HG02759 (cell line): ENCODE results near the gene ADAMTSL5.
A peak's percentile ranks its signal among the peaks of the same experiment; 100 is the strongest.
"Not testable (repeated sequence)": the region's sequence is repeated elsewhere in the genome, so short reads cannot be mapped to it uniquely, and the experiment has no call there.

ENCODE experiments used
- ATAC-seq: cut with Tn5 transposase; IDR thresholded peaks from one replicate; pipeline ENCODE4 v1.9.1; 2021; ENCODE audit warnings: mild to moderate bottlenecking, moderate library complexity; ENCODE audit not compliant: unreplicated experiment

The ADAMTSL5 gene

DNA sequence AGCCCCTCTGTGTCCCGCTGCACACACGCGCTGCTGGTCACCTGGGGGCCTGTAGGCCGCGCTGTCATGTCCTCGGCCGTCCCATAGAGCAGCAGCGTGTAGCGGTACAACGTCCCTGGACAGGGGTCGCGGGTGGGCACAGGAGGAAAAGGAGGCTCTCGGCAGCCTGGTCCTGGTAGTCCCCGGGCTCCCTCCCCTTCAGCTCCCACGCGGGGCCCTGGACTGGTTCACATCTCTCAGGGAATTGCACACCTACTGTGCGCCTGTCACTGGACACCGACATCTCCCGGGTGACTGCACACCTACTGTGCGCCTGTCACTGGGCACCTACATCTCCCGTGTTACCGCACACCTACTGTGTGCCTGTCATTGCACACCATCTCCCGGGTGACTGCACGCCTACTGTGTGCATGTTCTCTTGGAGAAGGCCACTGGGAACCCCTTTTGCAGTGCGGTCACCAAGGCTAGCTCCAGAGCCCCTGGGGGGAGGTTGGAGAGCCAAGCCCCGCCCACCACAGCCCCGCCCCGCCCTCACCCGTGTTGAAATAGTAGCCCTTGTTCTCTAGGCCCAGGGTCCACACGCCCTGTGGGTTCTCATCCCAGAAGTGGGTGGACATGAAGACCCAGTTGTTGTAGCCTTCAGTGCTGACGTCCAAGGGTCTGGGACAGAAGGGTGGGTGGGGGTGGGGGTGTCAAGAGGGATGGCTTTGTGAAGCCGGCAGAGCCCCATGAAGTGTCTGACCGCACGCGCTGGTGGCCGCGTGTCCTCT, 30.3 kb downstream of the ADAMTSL5 start:
- no peak for ATAC-seq

DNA sequence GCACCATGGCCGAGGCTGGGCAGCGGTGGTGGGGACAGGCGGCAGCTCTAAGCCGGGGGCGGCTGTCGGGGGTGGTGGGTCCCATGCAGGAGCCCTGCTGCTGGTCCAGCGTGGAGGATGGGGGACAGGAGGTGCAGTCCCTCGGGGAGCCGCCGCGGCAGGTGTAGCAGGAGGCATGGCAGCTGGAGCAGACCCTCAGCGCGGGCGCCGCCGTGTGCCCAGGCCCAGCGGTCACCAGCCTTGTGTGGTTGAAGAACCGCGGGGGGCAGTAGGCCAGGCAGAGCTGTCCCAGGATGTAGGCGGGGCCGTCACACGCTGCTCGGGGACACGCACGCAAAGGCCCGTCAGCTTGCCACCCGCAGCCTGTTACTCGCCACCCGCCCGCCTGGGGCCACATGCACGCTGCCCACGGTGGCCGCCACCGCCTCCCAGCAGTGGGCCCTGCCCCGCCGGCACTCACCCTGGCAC, 30.9 kb downstream of the ADAMTSL5 start:
- ATAC-seq: no peak

DNA sequence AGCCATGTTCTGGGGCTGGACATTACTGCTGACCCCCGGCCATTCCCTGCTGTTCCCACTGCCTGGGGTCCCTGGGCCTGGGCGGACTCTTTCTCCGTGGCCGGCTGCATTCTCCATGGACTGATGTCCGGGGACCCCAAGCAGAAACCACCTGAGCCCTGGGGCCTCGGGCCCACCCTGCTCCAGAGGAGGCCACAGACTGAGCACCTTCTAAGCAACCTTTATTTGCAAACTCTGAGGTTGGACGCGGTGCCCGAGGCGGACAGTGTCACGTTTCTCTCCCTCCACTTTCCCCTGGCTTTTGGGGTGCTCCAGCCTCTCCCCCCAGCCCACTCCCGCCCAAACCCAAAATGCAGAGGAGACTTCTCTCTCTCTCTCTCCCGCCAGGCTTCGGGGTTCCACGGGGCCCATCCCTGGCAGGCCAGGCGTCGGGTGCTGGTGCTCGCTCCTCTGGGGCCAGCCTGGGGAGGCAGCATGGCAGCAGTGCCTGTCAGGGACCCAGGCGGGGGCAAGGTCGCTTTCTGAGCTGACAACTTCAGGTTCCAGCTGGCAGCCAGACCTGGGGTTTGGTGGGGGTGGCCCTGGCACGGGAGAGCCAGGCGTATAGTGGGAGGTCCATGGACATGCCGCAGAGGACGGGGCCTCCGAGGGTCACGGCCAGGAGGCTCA, 31.5 kb downstream of the ADAMTSL5 start:
- ATAC-seq: no peak

DNA sequence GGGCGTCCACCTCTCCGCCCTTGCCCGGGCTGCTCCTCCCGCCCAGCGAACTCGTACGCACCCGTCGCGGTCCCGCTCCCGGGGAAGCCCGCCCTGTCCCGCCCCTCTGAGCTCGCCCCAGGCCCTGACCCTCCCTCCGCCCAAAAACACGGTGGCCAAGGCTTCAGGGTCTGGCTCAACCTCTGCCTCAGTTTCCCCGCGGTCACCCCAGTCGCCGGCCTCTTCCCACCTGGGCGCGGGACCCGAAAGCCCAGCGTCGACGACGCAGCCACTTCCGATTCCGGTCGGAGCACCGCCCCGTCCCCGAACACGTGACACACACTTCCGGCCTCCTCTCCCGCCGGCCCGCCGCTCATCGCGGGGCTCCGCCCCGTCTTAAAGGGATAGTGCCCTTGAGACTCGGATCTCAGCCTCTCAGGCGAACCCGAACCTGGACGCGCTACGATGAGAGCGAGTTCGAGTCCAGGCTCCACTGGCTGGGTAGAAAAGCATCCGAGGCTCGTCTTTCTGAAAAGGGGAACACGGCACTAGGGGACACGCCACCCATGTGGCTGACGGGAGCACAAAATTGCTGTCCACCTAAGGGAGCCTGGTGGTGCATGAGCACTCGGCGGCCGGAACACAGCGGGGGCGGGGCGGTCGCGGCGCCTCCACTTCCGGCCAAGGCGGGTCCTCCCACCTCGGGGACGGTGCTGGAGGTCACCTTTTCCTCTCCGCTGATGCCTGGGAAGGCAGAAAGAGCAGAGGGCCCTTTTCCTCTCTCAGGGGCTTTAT, 33.7 kb downstream of the ADAMTSL5 start, which contains the start of gene C19orf25:
C19orf25 (minus strand) TSS at position 282 of the 774 bp plus-strand sequence. CDS start 312 bp downstream, outside the sequence.
- peak; percentile 90 for ATAC-seq

DNA sequence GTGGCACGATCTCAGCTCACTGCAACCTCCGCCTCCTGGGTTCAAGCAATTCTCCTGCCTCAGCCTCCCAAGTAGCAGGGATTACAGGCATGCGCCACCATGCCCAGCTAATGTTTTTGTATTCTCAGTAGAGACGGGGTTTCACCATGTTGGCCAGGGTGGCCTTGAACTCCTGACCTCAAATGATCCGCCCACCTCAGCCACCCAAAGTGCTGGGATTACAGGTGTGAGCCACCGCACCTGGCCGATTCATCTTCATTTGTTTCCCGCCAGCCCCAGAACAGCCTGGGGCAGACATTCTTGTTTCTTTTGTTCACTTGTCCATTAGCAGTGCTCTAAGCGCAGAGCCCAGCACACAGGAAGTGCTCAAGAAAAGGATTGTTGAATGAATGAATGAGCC, 35.8 kb downstream of the ADAMTSL5 start:
- ATAC-seq: not testable (repeated sequence)

DNA sequence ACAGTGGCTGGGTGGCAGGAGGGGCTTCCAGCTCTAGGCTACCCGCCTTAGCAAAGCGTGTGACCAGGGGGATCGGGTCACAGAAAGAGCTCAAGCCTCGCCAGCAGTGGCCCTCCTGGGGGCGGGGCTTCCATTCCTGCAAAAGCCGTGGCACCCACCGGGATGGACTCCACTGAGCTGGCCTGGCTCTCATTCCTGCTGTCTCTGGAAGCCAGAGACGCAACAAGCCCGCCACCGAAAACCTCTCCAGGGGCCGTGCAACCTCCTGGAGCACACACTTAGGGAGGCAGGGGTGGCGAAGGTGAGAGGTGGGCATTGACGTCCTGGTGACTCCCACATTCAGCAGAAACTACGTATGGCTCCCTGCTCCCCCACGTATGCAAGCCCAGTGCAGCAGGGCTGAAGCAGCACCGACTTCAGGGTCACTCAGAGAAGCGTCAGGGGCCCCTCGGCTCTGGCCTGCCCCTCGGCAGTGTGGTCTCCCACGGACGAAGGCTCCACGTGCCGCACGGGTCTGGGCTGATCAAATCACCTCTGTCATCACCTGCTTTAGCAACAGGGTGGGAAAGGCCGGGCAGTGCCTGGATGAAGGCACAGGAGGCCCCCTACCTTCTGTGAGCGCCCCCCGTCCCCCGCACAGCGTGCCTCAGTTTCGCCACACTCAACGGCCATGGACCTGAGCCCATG, 36.9 kb downstream of the ADAMTSL5 start:
- ATAC-seq: no peak

DNA sequence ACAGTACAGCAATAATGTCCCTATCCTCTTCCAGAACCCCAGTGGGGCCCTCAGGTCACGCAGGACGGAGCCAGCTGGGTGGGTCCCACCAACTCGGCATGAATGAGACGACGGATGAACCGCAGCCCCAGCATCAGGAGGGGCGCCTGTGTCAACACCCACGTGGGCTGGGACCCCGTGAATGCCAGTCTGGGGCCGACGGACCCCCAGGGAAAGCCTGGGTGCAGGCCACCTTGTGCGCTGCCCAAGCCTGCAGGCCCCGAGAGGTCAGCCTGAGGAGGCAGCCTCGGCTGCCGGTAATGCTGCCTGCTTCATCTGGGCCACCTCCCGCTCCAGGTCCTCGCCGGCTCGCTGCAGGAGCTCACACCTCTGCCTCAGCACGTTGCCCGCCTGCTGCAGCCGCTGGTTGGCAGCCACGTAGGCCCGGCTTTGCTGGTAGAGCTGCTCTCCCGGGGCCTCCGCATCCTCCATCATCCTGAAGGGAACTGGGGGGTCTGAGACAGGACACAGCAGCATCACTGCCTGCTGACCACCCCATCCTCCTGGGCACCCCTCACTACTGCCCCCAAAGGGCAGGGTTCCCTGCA, 38.0 kb downstream of the ADAMTSL5 start:
- no peak for ATAC-seq

DNA sequence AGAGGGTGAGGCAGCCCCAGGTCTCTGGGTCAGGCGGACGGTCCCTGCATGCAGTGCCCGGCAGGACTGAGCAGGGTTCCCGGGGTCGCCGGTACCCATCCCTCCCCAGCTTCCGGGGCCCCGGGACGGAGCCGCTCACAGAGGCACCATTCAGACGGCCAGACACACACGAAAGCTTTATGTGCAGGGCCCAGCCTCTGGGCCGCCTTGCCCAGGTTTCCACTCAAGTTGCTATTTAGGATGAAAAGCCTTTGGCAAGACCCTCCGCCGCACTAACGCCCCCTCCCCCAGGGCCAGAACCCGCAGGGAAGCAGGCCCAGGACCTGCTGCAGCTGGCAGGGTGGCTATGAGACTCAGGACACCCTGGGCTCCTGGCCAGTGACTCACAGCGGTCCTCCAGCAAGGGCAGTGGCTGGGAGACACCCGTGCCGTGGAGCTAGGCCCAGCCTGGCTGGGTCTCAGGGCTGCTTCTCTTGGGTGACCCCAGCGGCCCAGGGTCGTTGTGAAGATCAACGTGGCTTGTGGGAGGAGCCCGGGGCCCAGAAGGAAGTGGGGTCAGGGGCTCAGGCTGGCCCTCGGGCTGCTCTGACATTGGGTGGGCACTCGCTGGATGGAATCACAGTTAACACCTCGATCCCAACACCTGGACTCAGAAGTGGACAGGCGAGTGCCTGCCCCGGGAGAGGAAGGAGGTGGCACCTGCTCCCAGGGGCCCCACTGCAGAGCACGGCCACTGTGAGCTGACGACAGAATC, 38.6 kb downstream of the ADAMTSL5 start:
- ATAC-seq: no peak

DNA sequence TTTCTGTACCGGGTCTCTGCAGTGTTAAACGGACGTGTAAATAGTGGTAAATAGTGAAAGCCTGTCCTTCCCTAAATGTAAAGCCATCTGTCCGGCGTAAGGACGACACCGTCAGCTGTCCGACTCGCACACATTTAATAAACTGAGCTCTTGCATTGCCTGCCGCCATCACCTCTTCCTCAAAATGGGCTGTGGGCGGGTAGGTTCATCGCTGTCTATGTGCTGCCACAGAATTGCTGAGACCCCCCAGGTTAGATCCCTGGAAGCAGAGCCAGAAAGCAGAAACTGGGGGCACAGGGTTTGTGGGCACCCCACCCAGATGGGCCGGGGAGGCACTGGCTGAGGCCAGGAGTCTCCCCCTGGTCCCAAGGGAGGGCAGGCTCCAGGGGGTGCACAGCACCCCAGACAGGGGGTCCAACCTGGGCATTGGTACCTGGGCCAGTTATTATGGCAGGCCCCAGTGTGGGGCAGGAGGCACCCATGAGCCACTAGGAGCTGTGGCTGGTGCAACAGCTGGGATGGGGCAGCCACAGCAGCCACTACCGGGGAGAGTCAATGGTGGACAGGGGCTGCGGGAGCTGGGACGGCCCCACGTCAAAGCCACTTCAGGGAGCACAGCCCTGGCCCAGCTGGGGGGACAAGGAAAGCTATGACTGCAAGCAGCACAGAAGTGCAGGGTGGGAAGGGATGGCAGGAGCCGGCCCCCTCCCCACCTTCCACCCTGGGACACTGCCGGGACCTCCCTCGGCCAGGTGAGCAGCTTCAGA, 39.6 kb downstream of the ADAMTSL5 start:
- no peak for ATAC-seq

DNA sequence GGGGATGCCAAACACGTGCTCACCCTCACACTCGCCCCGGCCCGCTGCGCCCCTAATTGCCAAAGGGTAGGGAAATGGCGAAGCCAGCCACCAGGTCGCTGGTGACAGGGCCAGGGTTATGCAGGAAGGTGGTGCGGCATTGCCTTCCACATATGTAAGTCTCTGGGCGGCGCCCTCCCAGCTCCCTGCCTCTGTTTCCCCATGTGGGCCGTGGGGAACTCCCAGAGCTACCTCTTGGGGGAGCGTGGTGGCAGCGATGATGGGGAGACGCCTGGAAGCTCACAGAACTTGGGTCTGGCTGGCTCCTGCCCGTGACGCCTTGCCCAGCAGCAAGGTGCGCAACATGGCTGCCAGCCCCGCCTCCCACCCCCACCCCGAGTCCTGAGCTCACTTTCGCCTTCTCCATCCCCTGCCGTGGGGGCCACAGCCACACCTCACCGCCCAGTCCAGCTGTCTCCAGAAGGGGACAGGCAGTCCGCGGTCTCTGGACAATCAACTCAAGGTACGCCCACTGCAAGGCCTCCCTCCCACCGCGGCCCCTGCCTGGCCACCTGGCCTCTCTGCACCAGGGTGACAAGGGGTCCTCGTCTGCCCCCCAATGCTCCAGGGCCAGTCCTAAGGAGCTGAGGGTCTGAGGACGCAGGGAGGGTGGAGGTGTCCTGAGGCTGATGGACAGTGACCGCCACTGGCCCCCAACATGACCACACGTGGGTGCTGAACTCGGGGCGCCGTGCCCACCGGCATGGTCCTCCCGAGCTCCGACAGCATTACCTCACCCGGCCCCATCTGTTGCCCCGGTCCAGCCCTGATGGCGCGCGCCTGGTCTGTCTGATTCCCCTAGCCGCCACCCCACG, 40.4 kb downstream of the ADAMTSL5 start:
- no peak for ATAC-seq

DNA sequence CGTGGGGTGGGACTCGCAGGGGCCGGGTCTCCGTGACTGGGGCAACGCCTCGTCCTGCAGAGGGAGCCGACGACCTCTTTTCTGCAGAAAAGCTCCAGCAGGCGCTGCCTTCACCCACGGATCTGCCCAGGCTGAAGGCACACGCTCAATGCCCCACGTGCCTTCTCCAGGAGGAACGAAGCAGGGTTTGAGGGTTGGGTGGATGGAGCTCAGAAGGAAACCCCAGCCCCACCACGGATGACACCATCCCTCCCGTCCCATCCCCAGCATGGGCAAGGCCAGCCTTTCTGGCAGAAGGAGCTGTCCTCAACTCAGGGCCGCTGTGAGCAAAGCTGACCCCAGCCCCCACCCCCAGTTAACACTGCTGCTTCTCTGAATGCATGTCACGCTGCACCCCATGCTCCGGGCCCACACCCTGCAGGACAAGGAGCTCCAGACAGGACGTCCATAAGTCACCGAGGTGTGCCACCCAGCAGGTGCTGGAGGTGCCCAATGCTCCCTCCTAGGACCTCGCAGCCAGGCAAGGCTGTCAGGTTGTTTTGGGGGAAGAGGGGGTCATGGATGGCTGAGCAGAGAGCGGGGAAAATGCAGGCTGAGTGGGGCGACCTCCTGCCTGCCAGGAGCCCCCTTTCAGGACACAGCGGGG, 41.2 kb downstream of the ADAMTSL5 start:
- no peak for ATAC-seq

DNA sequence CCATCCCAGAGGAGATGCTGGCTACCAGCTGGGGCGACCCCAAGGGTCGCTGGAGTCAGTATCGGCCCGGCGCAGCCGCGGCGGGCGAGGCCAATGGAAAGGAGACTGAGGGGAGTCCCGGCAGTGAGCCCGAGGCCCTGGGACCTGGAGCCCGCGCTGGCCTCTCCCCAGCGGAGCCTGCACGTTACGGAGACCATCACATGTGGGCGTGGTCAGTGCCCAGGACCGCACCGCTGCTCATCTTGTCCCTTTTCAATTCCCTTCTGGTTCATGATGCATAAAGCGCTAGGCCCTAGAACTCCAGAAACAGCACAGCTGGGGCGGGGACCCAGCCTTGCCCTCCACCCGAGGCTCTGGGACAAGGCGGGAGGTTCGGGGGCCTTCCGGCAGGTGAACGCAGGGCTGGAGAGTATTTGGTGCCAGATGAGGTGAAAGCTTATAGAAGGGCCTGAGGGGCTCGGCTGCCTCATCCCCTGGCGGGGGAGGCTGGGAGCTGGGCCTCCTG, 41.8 kb downstream of the ADAMTSL5 start:
- ATAC-seq: no peak

DNA sequence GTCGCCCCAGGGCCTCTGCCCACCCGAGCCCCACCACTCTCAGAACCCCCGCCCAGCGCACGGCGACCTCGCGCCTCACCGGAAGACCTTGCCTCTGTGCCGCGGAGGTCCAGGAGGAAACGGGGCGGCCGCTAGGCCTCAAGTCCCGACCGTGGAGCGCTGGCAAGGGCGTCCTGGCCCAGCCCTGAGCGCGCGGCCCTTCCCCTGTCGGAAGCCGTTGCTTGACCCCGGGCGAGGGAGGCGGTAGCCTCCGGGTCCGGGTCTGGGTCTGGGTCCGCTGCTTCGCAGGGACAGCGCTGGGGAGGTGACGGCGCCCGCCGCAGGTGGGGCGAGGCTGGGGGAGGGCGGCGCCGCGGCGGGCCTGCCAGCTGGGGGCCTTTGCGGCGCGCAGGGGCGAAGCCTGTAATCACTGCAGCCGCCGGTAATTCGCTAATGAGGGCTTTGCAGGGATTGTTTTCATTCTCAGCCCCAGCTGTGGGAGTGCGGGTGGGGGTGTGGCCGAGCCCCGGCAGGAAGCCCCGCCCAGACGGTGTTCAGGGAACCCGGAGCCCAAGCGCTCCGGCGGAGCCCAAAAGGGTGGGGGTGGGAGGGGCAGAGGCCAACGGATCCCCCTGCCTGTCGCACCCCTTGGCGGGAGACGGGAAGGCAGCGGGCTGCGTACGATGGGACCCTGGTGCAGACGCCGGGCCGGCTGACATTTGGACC, 42.4 kb downstream of the ADAMTSL5 start:
- no peak for ATAC-seq

DNA sequence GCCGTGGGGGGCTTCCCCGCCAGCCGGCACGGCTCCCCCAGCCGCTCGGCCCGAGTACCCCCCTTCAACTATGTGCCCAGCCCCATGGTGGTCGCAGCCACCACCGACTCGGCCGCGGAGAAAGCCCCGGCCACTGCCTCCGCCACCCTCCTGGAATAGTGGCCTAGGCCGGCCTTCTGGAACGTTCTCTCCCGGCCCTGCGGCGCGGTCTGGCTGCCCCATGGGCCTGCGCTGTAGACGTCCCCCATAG, 42.8 kb downstream of the ADAMTSL5 start:
- ATAC-seq: no peak

DNA sequence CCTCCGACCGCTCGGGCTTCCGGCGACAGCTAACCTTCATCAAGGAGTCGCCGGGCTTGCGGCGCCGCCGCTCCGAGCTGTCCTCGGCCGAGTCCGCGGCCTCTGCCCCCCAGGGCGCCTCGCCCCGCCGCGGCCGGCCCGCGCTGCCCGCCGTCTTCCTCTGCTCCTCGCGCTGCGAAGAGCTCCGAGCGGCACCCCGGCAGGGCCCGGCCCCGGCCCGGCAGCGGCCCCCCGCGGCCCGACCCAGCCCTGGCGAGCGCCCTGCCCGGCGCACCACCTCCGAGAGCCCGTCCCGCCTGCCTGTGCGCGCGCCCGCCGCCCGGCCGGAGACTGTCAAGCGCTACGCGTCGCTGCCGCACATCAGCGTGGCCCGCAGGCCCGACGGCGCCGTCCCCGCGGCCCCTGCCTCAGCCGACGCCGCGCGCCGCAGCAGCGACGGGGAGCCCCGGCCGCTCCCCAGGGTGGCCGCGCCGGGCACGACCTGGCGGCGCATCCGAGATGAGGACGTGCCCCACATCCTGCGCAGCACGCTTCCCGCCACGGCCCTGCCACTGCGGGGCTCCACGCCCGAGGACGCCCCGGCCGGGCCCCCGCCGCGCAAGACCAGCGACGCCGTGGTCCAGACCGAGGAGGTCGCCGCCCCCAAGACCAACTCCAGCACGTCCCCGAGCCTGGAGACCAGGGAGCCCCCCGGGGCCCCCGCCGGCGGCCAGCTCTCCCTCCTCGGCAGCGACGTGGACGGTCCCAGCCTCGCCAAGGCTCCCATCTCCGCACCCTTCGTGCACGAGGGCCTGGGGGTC, 43.4 kb downstream of the ADAMTSL5 start:
- no peak for ATAC-seq

DNA sequence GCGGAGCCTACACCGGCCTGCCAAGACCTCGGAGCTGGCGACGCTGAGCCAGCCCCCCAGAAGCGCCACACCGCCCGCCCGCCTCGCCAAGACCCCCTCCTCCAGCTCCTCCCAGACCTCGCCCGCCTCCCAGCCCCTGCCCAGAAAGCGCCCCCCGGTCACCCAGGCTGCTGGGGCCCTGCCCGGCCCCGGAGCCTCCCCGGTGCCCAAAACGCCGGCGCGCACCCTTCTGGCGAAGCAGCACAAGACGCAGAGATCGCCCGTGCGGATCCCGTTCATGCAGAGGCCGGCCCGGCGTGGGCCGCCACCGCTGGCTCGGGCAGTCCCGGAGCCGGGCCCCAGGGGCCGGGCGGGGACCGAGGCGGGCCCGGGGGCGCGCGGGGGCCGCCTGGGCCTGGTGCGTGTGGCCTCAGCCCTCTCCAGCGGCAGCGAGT, 44.0 kb downstream of the ADAMTSL5 start:
- ATAC-seq: no peak
